GM12878 (cell line): ENCODE data around the gene PIGS. TPM values are rescaled to one million over a fixed set of nuclear protein-coding genes. Genes with fewer than 3 reads are reported as not detected.

Source experiments
- E2F8 ChIP-seq: fragments of 450-650 bp; IDR thresholded peaks from 2 replicates; pipeline ENCODE4 v1.6.1; 2018; ENCODE audit warnings: mild to moderate bottlenecking, low read depth, moderate library complexity; ENCODE audit not compliant: partially characterized antibody
- FOS ChIP-seq: IDR thresholded peaks from 3 replicates; pipeline ENCODE4 v1.6.1; 2011; ENCODE audit warnings: borderline replicate concordance; ENCODE audit not compliant: insufficient read length; ENCODE audit errors: extremely low read depth
- NR2C2 ChIP-seq: IDR thresholded peaks from 2 replicates; pipeline ENCODE4 v1.6.1; 2011; ENCODE audit warnings: borderline replicate concordance, low read depth; ENCODE audit not compliant: control insufficient read depth, insufficient read length
- POLR2AphosphoS5 ChIP-seq: IDR thresholded peaks from 2 replicates; pipeline ENCODE4 v1.6.1; 2011; ENCODE audit warnings: mild to moderate bottlenecking, low read length, inconsistent platforms
- STAT1 ChIP-seq: fragments of 450-650 bp; conservative IDR thresholded peaks from 2 replicates; pipeline ENCODE4 v1.6.1; 2014; ENCODE audit warnings: antibody characterized with exemption, mild to moderate bottlenecking
- ZBTB11 ChIP-seq: fragments of 450-650 bp; formaldehyde crosslinking; IDR thresholded peaks from 2 replicates; pipeline ENCODE4 v1.5.0; 2022; ENCODE audit warnings: mild to moderate bottlenecking, missing genetic modification characterization
- ZNF592 ChIP-seq: fragments of 450-650 bp; IDR thresholded peaks from 2 replicates; pipeline ENCODE4 v1.6.1; 2017; ENCODE audit warnings: mild to moderate bottlenecking, moderate library complexity
- polyA plus RNA-seq, 11 experiments: library from polyadenylated mRNA; depleted of rRNA in 4 of 11; unstranded in 6 of 11; stranded (reverse) in 5 of 11; fragments of >200 nt; fragmentation: Nextera tagmentation in 4 of 11; fragmentation: Illumina TruSeq in 1 of 11; extraction: Ambion mirVana in 4 of 11; extraction: Trizol in 1 of 11; gene quantifications; 1 replicate in 1 of 11; 2 replicates in 10 of 11; pipeline versions ENCODE4 v1.2.1 to v1.2.3, GENCODE V29; 2011 to 2016; ENCODE audit warnings: inconsistent platforms in 2 of 11, missing spikeins in 2 of 11, low read depth in 1 of 11
- total RNA-seq, 4 experiments: library from RNA; depleted of rRNA in 3 of 4; stranded (reverse); fragments of >200 nt in 3 of 4; fragmentation: Illumina TruSeq in 1 of 4; extraction: Trizol in 1 of 4; gene quantifications; 2 replicates each; pipeline versions ENCODE4 v1.2.1 to v1.2.3, GENCODE V29; 2013 to 2021
- TF ChIP-seq, protein P1 (sequence below): fragments of 450-650 bp; IDR thresholded peaks from 2 replicates; pipeline ENCODE4 v1.6.1; 2016; ENCODE audit warnings: mild to moderate bottlenecking, moderate library complexity, borderline replicate concordance

Gene PIGS
- total and polyA plus RNA-seq, 10 of the 15 experiments (the other 5 are each of a cell fraction or from before 2014, with no cell fraction given) = 27.5 to 73.7 (median 50.7) TPM

- TF ChIP-seq E2F8 (no peak), FOS (no peak), POLR2AphosphoS5 (no peak; the same call in 1 of the 2 replicates), NR2C2 (no peak), ZNF592 (no peak), ZBTB11 (CRISPR knock-in tag) (no peak), STAT1 (no peak)
- TF ChIP-seq, protein P1, sequence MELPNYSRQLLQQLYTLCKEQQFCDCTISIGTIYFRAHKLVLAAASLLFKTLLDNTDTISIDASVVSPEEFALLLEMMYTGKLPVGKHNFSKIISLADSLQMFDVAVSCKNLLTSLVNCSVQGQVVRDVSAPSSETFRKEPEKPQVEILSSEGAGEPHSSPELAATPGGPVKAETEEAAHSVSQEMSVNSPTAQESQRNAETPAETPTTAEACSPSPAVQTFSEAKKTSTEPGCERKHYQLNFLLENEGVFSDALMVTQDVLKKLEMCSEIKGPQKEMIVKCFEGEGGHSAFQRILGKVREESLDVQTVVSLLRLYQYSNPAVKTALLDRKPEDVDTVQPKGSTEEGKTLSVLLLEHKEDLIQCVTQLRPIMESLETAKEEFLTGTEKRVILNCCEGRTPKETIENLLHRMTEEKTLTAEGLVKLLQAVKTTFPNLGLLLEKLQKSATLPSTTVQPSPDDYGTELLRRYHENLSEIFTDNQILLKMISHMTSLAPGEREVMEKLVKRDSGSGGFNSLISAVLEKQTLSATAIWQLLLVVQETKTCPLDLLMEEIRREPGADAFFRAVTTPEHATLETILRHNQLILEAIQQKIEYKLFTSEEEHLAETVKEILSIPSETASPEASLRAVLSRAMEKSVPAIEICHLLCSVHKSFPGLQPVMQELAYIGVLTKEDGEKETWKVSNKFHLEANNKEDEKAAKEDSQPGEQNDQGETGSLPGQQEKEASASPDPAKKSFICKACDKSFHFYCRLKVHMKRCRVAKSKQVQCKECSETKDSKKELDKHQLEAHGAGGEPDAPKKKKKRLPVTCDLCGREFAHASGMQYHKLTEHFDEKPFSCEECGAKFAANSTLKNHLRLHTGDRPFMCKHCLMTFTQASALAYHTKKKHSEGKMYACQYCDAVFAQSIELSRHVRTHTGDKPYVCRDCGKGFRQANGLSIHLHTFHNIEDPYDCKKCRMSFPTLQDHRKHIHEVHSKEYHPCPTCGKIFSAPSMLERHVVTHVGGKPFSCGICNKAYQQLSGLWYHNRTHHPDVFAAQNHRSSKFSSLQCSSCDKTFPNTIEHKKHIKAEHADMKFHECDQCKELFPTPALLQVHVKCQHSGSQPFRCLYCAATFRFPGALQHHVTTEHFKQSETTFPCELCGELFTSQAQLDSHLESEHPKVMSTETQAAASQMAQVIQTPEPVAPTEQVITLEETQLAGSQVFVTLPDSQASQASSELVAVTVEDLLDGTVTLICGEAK = no peak
These were observed 28.2 kb upstream of the PIGS start (continued) for GRCh38 chr17:28599311-28600184.
